ENCODE measurements around the gene PREX1. TPM values are rescaled to one million over a fixed set of nuclear protein-coding genes. Genes with fewer than 3 reads are reported as not detected.
A peak's percentile ranks its signal among the peaks of the same experiment; 100 is the strongest.

The PREX1 gene
- total and polyA plus RNA-seq, 2 of the 4 experiments (the other 2 are of a cell fraction) = 0.67 to 0.72 TPM

DNA sequence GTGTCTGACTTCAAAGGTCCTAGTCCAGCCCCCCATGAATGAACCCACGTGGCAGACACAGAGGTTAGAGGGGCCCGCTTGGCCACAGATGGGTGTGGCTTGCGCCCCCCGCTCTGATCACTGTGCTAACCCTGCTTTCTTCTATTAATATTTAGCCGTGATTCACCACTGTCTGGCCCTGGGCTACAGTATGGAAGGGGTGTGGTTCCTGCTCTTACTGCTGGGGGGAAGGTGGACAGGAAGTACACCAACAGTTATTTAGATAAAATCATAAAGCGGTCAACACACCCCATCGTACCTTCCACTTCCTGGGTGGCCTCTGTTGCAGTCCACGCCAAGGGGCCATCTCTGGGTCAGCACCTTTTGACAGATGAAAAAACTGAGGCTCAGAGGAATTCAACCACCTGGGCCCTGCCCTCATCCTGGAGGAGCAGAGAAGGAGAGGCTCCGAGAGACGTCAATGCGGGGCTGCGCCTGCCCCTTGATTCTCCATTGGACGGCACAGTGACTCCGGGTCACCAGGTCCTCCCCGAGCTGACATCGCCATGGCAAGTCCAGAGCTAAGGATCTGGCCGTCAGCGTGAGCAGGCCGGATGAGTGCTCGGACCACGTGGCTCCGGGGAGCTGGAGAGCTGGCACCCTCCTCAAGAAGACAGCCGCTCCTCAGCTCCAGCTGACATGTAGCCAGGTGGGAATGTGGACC is 206.3 kb downstream of the PREX1 start:
- ChIA-PET CTCF (interaction anchor here (0.9 to 1.4 kb wide), 5 partner anchors 11 to 959 kb away, joined by 3 to 5 read pairs (median 4); no protein-coding TSS in a partner anchor), POLR2A (ENCODE audit: unreplicated experiment) (interaction anchor here (0.7 kb wide), 1 partner anchor 15 kb away, joined by 4 read pairs; no protein-coding TSS in a partner anchor)
- no peak overlapping the region for H3K14ac ChIP-seq (replicated peaks; ENCODE audit: low read depth, low read length)
- H3K4ac ChIP-seq (ENCODE audit: low read depth, low read length) = no peak overlapping the region
- in situ Hi-C loops (cut with MboI; ENCODE audit: low sequenced_read_pairs) (loop anchor here (5.0 kb wide), 1 partner anchor 839 kb away; no protein-coding TSS in a partner anchor), intact Hi-C loops (cut with micrococcal nuclease) (loop anchor here (1.0 to 5.0 kb wide), 6 partner anchors 324 to 958 kb away; no protein-coding TSS in a partner anchor), dilution Hi-C loops (cut with HindIII; ENCODE audit: low sequenced_read_pairs, unreplicated experiment) (no loop called here)
- no peak overlapping the region for H4K91ac ChIP-seq (ENCODE audit: insufficient read depth, low read depth, low read length)
- 72% methylated on average over 11 of the region's 23 CpGs; no CpG with 5 or more reads in 1 of the 2 experiments for WGBS, 2 experiments (ENCODE audit: extremely low coverage in 2 of 2, insufficient read length in 1 of 2)
- no peaks in the 10 kb centered on the region for H3K9me1 ChIP-seq (ENCODE audit: insufficient read depth, low read length)
- no peak overlapping the region for H2BK5ac ChIP-seq (ENCODE audit: low read depth, low read length, poor library complexity, severe bottlenecking)
- no peak overlapping the region for H3K23ac ChIP-seq (ENCODE audit: low read depth, low read length)
- no peak overlapping the region for H3K56ac ChIP-seq (ENCODE audit: extremely low read depth, insufficient read depth, low read length)
- no peak overlapping the region for H2BK120ac ChIP-seq (ENCODE audit: low read depth, low read length)
- peaks cover 8% of the 10 kb centered on the region; the same call in 1 of the 2 replicates for H3K27me3 ChIP-seq (ENCODE audit: control insufficient read depth, insufficient read depth, low read length)
- DNase-seq (peak; percentile 4), ATAC-seq (ENCODE audit: low read depth) (peak; percentile 55)
- no peak overlapping the region for H4K5ac ChIP-seq (ENCODE audit: low read depth, low read length)
- H2AFZ ChIP-seq (replicated peaks; ENCODE audit: low read length, poor library complexity) = peak overlapping the region; percentile 76
- no peaks in the 10 kb centered on the region for H4K20me1 ChIP-seq (ENCODE audit: insufficient read depth, low read length)
- no peaks in the 10 kb centered on the region for H3K9me3 ChIP-seq (ENCODE audit: control insufficient read depth, insufficient read depth, low read length)
- H2AK5ac ChIP-seq (ENCODE audit: low read depth, low read length) = no peak overlapping the region
- no peak overlapping the region for H3K18ac ChIP-seq (ENCODE audit: low read depth, low read length)
- no peak overlapping the region for H2BK15ac ChIP-seq (ENCODE audit: low read depth, low read length)
- no peaks in the 10 kb centered on the region for H3K36me3 ChIP-seq (ENCODE audit: control insufficient read depth, insufficient read depth, low read length)
- BruUV-seq (replicated peaks) = no TSS peak
- no peak overlapping the region for H3K27ac ChIP-seq (ENCODE audit: insufficient read depth, low read length)
- no peaks in the 10 kb centered on the region for H3K4me1 ChIP-seq (ENCODE audit: control insufficient read depth, insufficient read depth, low read length)
- no peak overlapping the region for H3K9ac ChIP-seq (ENCODE audit: low read depth, low read length)
- no peak overlapping the region for H3K4me3 ChIP-seq (ENCODE audit: insufficient read depth, low read depth, low read length)
- no peak overlapping the region for H4K8ac ChIP-seq (ENCODE audit: low read depth in 2 of 2, low read length in 2 of 2)
- H3K79me1 ChIP-seq (ENCODE audit: low read depth in 1 of 2, low read length in 2 of 2) = no peaks in the 10 kb centered on the region
- H3K4me2 ChIP-seq (ENCODE audit: low read depth, low read length) = no peak overlapping the region
- peak overlapping the region; percentile 31 for H2AK9ac ChIP-seq (replicated peaks; ENCODE audit: low read depth, low read length, poor library complexity)
- no peak overlapping the region for H2BK20ac ChIP-seq (ENCODE audit: low read depth, low read length)
- no peak for TF ChIP-seq POLR2A (IDR thresholded peaks at IDR 0.05; ENCODE audit: low read depth, low read length)
- TF ChIP-seq NFE2L2 (IDR thresholded peaks at IDR 0.05; ENCODE audit: low read depth, low read length) = no peak
- TF ChIP-seq USF2 (IDR thresholded peaks at IDR 0.05; ENCODE audit: low read depth, low read length) = no peak
- no peak for TF ChIP-seq RFX5 (IDR thresholded peaks at IDR 0.05; ENCODE audit: low read depth, low read length)
- TF ChIP-seq FOS (IDR thresholded peaks at IDR 0.05; ENCODE audit: low read depth, low read length) = no peak
- no peak for TF ChIP-seq CEBPB (IDR thresholded peaks at IDR 0.05; ENCODE audit: low read depth, low read length)
- TF ChIP-seq ELK1 (IDR thresholded peaks at IDR 0.05; ENCODE audit: borderline replicate concordance, low read depth, low read length) = no peak
- no peak for TF ChIP-seq CTCF (conservative IDR thresholded peaks at IDR 0.05; ENCODE audit: low read depth, low read length)
- TF ChIP-seq SMC3 (IDR thresholded peaks at IDR 0.05; ENCODE audit: low read depth, low read length) = no peak
- no peak for TF ChIP-seq RCOR1 (IDR thresholded peaks at IDR 0.05; ENCODE audit: insufficient replicate concordance, low read length)
- TF ChIP-seq CHD1 (IDR thresholded peaks at IDR 0.05; ENCODE audit: low read depth, low read length) = no peak
- no peak for TF ChIP-seq MAZ (IDR thresholded peaks at IDR 0.05; ENCODE audit: borderline replicate concordance, low read depth, low read length)
- TF ChIP-seq MXI1 (IDR thresholded peaks at IDR 0.05; ENCODE audit: borderline replicate concordance, low read depth, low read length) = no peak
- TF ChIP-seq MAFK (IDR thresholded peaks at IDR 0.05; ENCODE audit: low read depth, low read length) = no peak
- TF ChIP-seq BHLHE40 (IDR thresholded peaks at IDR 0.05; ENCODE audit: low read depth, low read length) = no peak
